Measurements from ENCODE around the gene EGF. TPM values are rescaled to one million over a fixed set of nuclear protein-coding genes. Genes with fewer than 3 reads are reported as not detected.

The EGF gene
- total and polyA plus RNA-seq, 10 donors = 0.03 to 2.5 (median 0.88) TPM; not detected in 1

DNA sequence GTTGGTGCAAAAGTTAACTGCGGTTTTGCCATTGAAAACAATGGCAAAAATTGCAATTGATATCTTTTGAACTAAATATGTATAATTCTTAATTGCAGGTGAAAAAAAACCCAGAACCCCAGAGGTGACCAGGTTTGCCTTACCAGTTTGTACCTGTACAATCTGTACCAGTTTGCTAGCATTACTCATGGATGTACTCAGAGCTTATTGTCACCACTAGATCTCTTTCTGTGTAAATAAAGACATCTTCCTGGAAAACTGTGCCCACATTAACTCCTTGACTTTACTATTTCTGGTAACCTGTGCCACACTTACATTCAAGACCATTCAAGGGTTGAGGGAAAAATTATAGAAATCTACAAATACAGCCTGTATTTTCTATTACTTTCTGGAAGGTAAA, 146.0 kb downstream of the EGF start:
- H3K4me3 ChIP-seq = peak overlapping the region in 1 of 8 donors; percentile 32
- WGBS, 5 donors = 76 to 100% (median 96%) methylated on average over 1 of the region's 1 CpG
- no peaks in the 10 kb centered on the region for H3K9me3 ChIP-seq
- peak overlapping the region in 3 of 8 donors; percentile 69 to 77 (median 69) for H3K27ac ChIP-seq
- peaks cover 0 to 12% (median 8%) of the 10 kb centered on the region in 6 donors for H3K4me1 ChIP-seq
- intact Hi-C loops (cut with DNase I; ENCODE audit: low total_unique reads) = no loop called here
- H3K36me3 ChIP-seq = no peaks in the 10 kb centered on the region
- TF ChIP-seq, protein P1, sequence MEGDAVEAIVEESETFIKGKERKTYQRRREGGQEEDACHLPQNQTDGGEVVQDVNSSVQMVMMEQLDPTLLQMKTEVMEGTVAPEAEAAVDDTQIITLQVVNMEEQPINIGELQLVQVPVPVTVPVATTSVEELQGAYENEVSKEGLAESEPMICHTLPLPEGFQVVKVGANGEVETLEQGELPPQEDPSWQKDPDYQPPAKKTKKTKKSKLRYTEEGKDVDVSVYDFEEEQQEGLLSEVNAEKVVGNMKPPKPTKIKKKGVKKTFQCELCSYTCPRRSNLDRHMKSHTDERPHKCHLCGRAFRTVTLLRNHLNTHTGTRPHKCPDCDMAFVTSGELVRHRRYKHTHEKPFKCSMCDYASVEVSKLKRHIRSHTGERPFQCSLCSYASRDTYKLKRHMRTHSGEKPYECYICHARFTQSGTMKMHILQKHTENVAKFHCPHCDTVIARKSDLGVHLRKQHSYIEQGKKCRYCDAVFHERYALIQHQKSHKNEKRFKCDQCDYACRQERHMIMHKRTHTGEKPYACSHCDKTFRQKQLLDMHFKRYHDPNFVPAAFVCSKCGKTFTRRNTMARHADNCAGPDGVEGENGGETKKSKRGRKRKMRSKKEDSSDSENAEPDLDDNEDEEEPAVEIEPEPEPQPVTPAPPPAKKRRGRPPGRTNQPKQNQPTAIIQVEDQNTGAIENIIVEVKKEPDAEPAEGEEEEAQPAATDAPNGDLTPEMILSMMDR (IDR thresholded peaks at IDR 0.05 in 8 of 11, conservative IDR thresholded peaks at IDR 0.05 in 3 of 11) = no peak
- no peak for TF ChIP-seq POLR2AphosphoS5 (IDR thresholded peaks at IDR 0.05)
- no peak for TF ChIP-seq POLR2A (IDR thresholded peaks at IDR 0.05)
- H3K27me3 ChIP-seq (replicated peaks in 1 of 7) = no peaks in the 10 kb centered on the region
- no peak for DNase-seq

DNA sequence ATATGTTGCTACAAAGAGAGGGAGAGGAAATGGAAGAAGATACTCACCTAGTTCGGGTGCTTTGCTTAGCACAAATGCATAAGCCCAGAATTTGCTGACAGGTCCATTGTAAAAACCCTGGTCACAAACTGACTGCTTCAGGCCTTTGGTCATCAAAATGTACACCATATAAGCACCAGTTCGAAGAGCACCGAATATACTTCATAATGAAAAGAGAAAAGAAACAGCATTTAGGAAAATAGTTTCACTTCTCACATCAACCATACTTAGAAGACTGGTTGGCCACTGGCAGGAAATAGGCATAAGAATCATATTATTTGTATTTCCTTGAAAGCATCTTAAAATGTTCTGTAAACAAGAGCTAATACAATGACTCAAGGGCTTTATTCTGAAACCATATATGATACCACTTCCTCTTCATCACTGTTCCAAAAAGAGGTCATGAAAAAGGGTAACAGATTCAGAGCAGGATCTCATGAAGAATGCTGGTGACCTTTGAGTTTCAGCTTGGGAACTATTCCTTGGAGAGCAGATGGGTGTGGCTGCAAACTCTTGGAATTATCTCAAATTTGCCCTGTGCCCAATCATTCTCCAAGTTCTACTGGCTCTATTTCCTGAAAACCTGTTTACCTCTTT, 147.0 kb downstream of the EGF start:
- peaks cover 0 to 12% (median 8%) of the 10 kb centered on the region in 6 donors for H3K4me1 ChIP-seq
- intact Hi-C loops (cut with DNase I; ENCODE audit: low total_unique reads) = no loop called here
- no peaks in the 10 kb centered on the region for H3K27me3 ChIP-seq (replicated peaks in 1 of 7)
- peak overlapping the region in 4 of 8 donors; percentile 54 to 77 (median 69) for H3K27ac ChIP-seq
- TF ChIP-seq POLR2A (IDR thresholded peaks at IDR 0.05) = no peak
- TF ChIP-seq, protein P1 (IDR thresholded peaks at IDR 0.05 in 8 of 11, conservative IDR thresholded peaks at IDR 0.05 in 3 of 11) = no peak
- no peak for TF ChIP-seq POLR2AphosphoS5 (IDR thresholded peaks at IDR 0.05)
- DNase-seq = no peak
- no peaks in the 10 kb centered on the region for H3K36me3 ChIP-seq
- peak overlapping the region in 1 of 8 donors; percentile 32 for H3K4me3 ChIP-seq
- H3K9me3 ChIP-seq = no peaks in the 10 kb centered on the region
- 49 to 70% (median 59%) methylated on average over 3 of the region's 3 CpGs for WGBS, 5 donors

DNA sequence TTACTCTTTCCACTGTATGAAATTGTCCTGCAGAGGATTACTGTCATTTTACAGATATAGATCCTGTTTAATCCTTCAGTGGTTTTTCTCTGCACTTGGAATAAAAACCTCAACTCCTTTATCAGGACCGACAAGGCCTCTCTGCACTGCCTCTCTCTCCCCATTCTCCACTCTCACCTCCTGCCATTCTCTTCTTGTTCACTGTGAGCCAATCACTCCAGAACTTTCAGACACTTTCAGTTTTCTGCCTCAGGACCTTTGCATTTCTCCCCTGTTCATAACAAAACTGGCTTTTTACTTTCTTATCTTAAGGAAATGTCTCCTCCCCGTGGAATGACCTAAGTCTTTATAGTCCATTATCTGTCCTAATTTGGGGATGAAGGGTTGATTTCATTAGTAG, 148.4 kb downstream of the EGF start:
- WGBS, 5 donors = 74 to 85% (median 83%) methylated on average over 2 of the region's 2 CpGs
- intact Hi-C loops (cut with DNase I; ENCODE audit: low total_unique reads) = no loop called here
- Histone ChIP-seq H3K36me3 (no peaks in the 10 kb centered on the region), H3K4me1 (peaks cover 0 to 12% (median 8%) of the 10 kb centered on the region in 6 donors), H3K4me3 (no peak overlapping the region), H3K9me3 (no peaks in the 10 kb centered on the region), H3K27me3 (replicated peaks in 1 of 7) (no peaks in the 10 kb centered on the region), H3K27ac (peak overlapping the region in 2 of 8 donors; percentile 69 to 77)
- no peak for DNase-seq
- TF ChIP-seq POLR2A (IDR thresholded peaks at IDR 0.05) (no peak), POLR2AphosphoS5 (IDR thresholded peaks at IDR 0.05) (no peak)
- TF ChIP-seq, protein P1 (IDR thresholded peaks at IDR 0.05 in 8 of 11, conservative IDR thresholded peaks at IDR 0.05 in 3 of 11) = no peak

Small RNAs within 50 kb of the gene (small RNA-seq; reads per million reads assigned to genes)
- gene RNU6-35P = 0 reads per million in 4 donors

Other genes starting within 250 kb of the EGF start
- 10 to 100 TPM; 11.5 to 34.5 (median 15.4) TPM for gene CASP6, start 209.4 kb upstream of the EGF start, total RNA-seq
- 10 to 100 TPM in 2 of 3 donors, 1 to 10 TPM in 1; 7.7 to 15.3 (median 10.1) TPM for gene CASP6, start 209.4 kb upstream of the EGF start, polyA plus RNA-seq
- gene PLA2G12A, start 182.8 kb upstream of the EGF start, total RNA-seq = 10 to 100 TPM; 13.5 to 21.4 (median 17.1) TPM
- 1 to 10 TPM; 2.6 to 4.1 (median 3.3) TPM for gene PLA2G12A, start 182.8 kb upstream of the EGF start, polyA plus RNA-seq
- 10 to 100 TPM; 38.1 to 88.2 (median 66.1) TPM for gene CFI, start 110.9 kb upstream of the EGF start, total RNA-seq
- 10 to 100 TPM in 2 of 3 donors, 1 to 10 TPM in 1; 9.8 to 21.7 (median 15.3) TPM for gene CFI, start 110.9 kb upstream of the EGF start, polyA plus RNA-seq
- 10 to 100 TPM in 5 of 7 donors, 1 to 10 TPM in 2; 4.3 to 13.2 (median 12.0) TPM for gene GAR1, start 97.1 kb upstream of the EGF start, total RNA-seq
- gene GAR1, start 97.1 kb upstream of the EGF start, polyA plus RNA-seq = 10 to 100 TPM; 23.3 to 29.2 (median 25.3) TPM
- gene RRH, start 84.9 kb upstream of the EGF start, total RNA-seq = 1 to 10 TPM in 1 of 7 donors, under 1 TPM in 4, not detected in 2; 0.40 to 2.0 (median 0.57) TPM
- gene RRH, start 84.9 kb upstream of the EGF start, polyA plus RNA-seq = under 1 TPM in 1 of 3 donors, not detected in 2; 0.03 TPM
- under 1 TPM; 0.13 to 0.94 (median 0.27) TPM for gene LRIT3, start 64.8 kb upstream of the EGF start, total RNA-seq
- under 1 TPM; 0.20 to 0.43 (median 0.29) TPM for gene LRIT3, start 64.8 kb upstream of the EGF start, polyA plus RNA-seq